Suppressor macrophage (primary cell): ENCODE data around the gene NEUROD4.

Experiments
- DNase-seq, 4 experiments: peaks; one replicate each; pipeline ENCODE4 v3.0.0-alpha.2; 2020 to 2022

The NEUROD4 gene

GRCh38 chr12:55061024-55061423, 41.2 kb downstream of the NEUROD4 start:
- no peak for DNase-seq

DNA sequence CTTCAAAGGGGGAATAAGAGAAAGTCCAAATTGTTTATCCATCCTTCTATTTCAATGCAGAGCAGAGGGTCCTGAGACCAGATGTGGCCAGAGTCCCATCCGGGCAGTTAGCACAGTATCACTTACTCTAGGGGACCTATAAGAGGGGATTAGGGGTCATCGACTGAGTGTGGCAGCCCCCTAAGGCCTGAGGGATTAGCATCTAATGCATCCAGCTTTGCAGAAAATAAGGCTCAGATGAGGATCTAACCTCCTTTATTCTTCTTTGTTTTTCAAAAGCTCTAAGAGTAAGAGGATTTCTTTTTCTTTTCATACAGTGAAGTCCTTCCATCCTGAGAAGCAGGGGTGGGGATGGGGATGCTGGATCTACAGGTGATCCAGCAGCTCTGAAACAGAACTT, 43.5 kb downstream of the NEUROD4 start:
- no peak for DNase-seq

DNA sequence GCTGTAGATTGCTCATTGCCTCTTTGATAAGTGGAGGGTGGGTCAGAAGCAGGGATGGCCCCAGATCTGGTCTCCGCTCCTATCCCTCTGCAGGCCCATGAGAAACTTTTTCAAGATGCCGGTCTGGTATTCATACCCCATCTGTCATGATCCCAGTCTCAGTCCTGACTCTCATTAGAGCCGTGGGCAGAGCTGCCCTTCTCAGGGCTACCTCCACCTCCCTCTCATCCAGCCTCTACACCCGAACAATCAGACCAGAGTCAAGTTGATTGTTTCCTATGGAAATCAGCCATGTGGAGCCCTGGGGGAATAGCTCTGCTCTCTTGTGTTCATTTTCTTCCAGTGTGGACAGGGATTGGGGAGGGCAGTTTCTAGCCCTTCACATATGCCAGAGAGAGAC, 45.8 kb downstream of the NEUROD4 start:
- no peak for DNase-seq

DNA sequence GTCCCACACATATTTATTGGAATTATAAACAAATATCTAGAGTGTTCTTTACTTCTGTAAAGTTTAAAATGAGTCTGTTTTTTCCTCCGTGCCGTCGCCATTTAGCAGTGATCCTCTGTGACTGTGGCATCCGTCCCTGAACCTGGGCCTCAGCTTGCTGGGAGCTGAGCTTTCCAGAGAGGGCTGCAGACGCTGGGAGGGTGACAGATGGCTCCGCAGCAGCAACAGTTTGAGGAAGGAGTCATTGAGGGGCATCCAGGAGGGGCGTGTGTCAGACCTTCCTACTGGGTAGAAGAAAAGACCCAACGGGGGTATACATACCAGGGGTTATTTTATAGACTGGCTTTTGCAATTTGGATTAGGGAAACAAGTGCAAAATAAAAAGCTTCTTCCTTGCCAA, 47.9 kb downstream of the NEUROD4 start:
- DNase-seq = no peak

- DNase-seq = peak; percentile 64 to 87 (median 80)
Observed at GRCh38 chr12:55068416-55069010, 48.7 kb downstream of the NEUROD4 start.

- DNase-seq = peak; percentile 77 to 86 (median 82)
Observed at GRCh38 chr12:55072083-55072482, 52.3 kb downstream of the NEUROD4 start.

GRCh38 chr12:55073043-55074022, 53.6 kb downstream of the NEUROD4 start:
- peak; percentile 84 to 93 (median 86) for DNase-seq

- no peak for DNase-seq
Observed at GRCh38 chr12:55074806-55075205, 55.0 kb downstream of the NEUROD4 start.
